HCT116 (cell line): ENCODE results near the gene NR5A2. TPM values are rescaled to one million over a fixed set of nuclear protein-coding genes. Genes with fewer than 3 reads are reported as not detected.

ENCODE experiments used
- ATAC-seq: fragments of 200-7000 bp; cut with Tn5 transposase; 2 replicates; pipeline ENCODE4 v1.9.1; 2020; ENCODE audit warnings: mild to moderate bottlenecking, moderate library complexity
- BruUV-seq: library from RNA; stranded (reverse); fragments of 400-500 nt; replicated peaks from 2 replicates; lab custom pipeline; 2021; lab: Mats Ljungman, UMichigan
- CTCF ChIA-PET: fragments of 300-600 bp; sonication (Branson Sonifier 250); formaldehyde crosslinking; loops from one replicate; lab custom pipeline; 2021; ENCODE audit warnings: antibody characterized with exemption; lab: Charles Lee
- POLR2A ChIA-PET: fragments of 300-600, 350-600 bp; sonication (Branson Sonifier 250); formaldehyde crosslinking; loops from one replicate; lab custom pipeline; 2021; ENCODE audit warnings: antibody characterized with exemption; lab: Charles Lee
- RAD21 ChIA-PET, 2 experiments: fragments of 300-600 bp; sonication (Branson Sonifier 250); formaldehyde crosslinking; loops; one replicate each; lab custom pipeline; 2023; ENCODE audit warnings: low total read pairs in 2 of 2; ENCODE audit not compliant: uncharacterized antibody in 2 of 2, unreplicated experiment in 2 of 2, low non-redundant PET in 1 of 2; lab: Charles Lee
- DNase-seq: peaks from one replicate; pipeline ENCODE4 v3.0.0-alpha.2; 2010; ENCODE audit warnings: low read depth, low spot score
- H2AFZ ChIP-seq: fragments of 200-600 bp; shearing (Covaris generic), sonication (generic); 2 replicates; pipeline ENCODE4 v1.6.1; 2017; ENCODE audit warnings: low read depth, mixed run types, mixed read lengths, antibody characterized with exemption, low read length; ENCODE audit not compliant: poor library complexity, severe bottlenecking
- H3K27ac ChIP-seq: 2 replicates; pipeline ENCODE4 v1.5.1; 2012; ENCODE audit warnings: low read depth, low read length
- H3K27me3 ChIP-seq: fragments of 200-600 bp; sonication (generic); 2 replicates; pipeline ENCODE4 v1.6.1; 2016; ENCODE audit warnings: mixed run types, low read length, mixed read lengths; ENCODE audit not compliant: insufficient read depth
- H3K36me3 ChIP-seq, 2 experiments: fragments of 200-500 bp in 1 of 2; fragments of 200-600 bp in 1 of 2; sonication (Bioruptor generic) in 1 of 2; sonication (generic) in 1 of 2; 2 replicates each; pipeline versions ENCODE4 v1.5.1 to v1.6.1; 2014 to 2016; ENCODE audit warnings: low read length in 2 of 2, inconsistent platforms in 1 of 2, mixed read lengths in 1 of 2, mixed run types in 1 of 2; ENCODE audit not compliant: insufficient read depth in 2 of 2, control insufficient read depth in 1 of 2
- H3K4me1 ChIP-seq, 2 experiments: fragments of 200-600 bp in 1 of 2; sonication (generic) in 1 of 2; 2 replicates each; pipeline versions ENCODE4 v1.5.1 to v1.6.1; 2012 to 2017; ENCODE audit warnings: low read length in 2 of 2, inconsistent platforms in 1 of 2, mild to moderate bottlenecking in 1 of 2, mixed read lengths in 1 of 2, mixed run types in 1 of 2, moderate library complexity in 1 of 2; ENCODE audit not compliant: insufficient read depth in 2 of 2, control insufficient read depth in 1 of 2
- H3K4me2 ChIP-seq: fragments of 200-600 bp; sonication (generic); 2 replicates; pipeline ENCODE4 v1.6.1; 2017; ENCODE audit warnings: mixed run types, low read length, mixed read lengths
- H3K4me3 ChIP-seq, 2 experiments: fragments of 200-600 bp in 1 of 2; sonication (generic) in 1 of 2; replicated peaks in 1 of 2; 2 replicates each; pipeline ENCODE4 v1.5.1; 2011 to 2016; ENCODE audit warnings: low read length in 2 of 2, control low read depth in 1 of 2, low read depth in 1 of 2, mild to moderate bottlenecking in 1 of 2, mixed read lengths in 1 of 2, mixed run types in 1 of 2
- H3K79me2 ChIP-seq: fragments of 200-600 bp; sonication (generic); 2 replicates; pipeline ENCODE4 v1.6.1; 2017; ENCODE audit warnings: mild to moderate bottlenecking, mixed run types, low read length, moderate library complexity, mixed read lengths; ENCODE audit not compliant: insufficient read depth
- H3K9ac ChIP-seq: fragments of 200-600 bp; sonication (generic); 2 replicates; pipeline ENCODE4 v1.6.1; 2016; ENCODE audit warnings: low read length, mixed read lengths
- H3K9me2 ChIP-seq: fragments of 200-600 bp; sonication (generic), shearing (Covaris generic); 2 replicates; pipeline ENCODE4 v1.6.1; 2017; ENCODE audit warnings: mixed run types, mild to moderate bottlenecking, moderate library complexity; ENCODE audit not compliant: insufficient read depth
- H3K9me3 ChIP-seq, 2 experiments: fragments of 200-500 bp in 1 of 2; fragments of 200-600 bp in 1 of 2; sonication (Bioruptor generic) in 1 of 2; sonication (generic) in 1 of 2; 2 replicates each; pipeline ENCODE4 v1.6.1; 2014 to 2017; ENCODE audit warnings: low read length in 2 of 2, mixed read lengths in 2 of 2, inconsistent platforms in 1 of 2, low read depth in 1 of 2, mild to moderate bottlenecking in 1 of 2, mixed run types in 1 of 2, moderate library complexity in 1 of 2; ENCODE audit not compliant: control insufficient read depth in 1 of 2, insufficient read depth in 1 of 2
- H4K20me1 ChIP-seq: fragments of 200-600 bp; sonication (generic), shearing (Covaris generic); 2 replicates; pipeline ENCODE4 v1.6.1; 2017; ENCODE audit warnings: mixed run types, mild to moderate bottlenecking, moderate library complexity; ENCODE audit not compliant: insufficient read depth
- CBX3 ChIP-seq: IDR thresholded peaks from 2 replicates; pipeline ENCODE4 v1.6.1; 2012; ENCODE audit warnings: low read depth
- CEBPB ChIP-seq: IDR thresholded peaks from 2 replicates; pipeline ENCODE4 v1.6.1; 2012; ENCODE audit warnings: low read depth
- EGR1 ChIP-seq: IDR thresholded peaks from 2 replicates; pipeline ENCODE4 v1.6.1; 2012; ENCODE audit warnings: low read depth
- EZH2 ChIP-seq: fragments of 200-600 bp; sonication (generic); IDR thresholded peaks from 2 replicates; pipeline ENCODE4 v1.6.1; 2017; ENCODE audit warnings: antibody characterized with exemption, mixed run types
- SIN3A ChIP-seq: IDR thresholded peaks from 2 replicates; pipeline ENCODE4 v1.6.1; 2012; ENCODE audit warnings: low read depth
- SP1 ChIP-seq: IDR thresholded peaks from 2 replicates; pipeline ENCODE4 v1.6.1; 2012; ENCODE audit warnings: low read depth
- TCF7L2 ChIP-seq: IDR thresholded peaks from 2 replicates; pipeline ENCODE4 v1.7.0; 2011; ENCODE audit warnings: borderline replicate concordance, inconsistent platforms; ENCODE audit not compliant: insufficient read depth, insufficient read length; ENCODE audit errors: extremely low read depth
- YY1 ChIP-seq: IDR thresholded peaks from 2 replicates; pipeline ENCODE4 v1.6.1; 2011; ENCODE audit warnings: low read length, low read depth, moderate library complexity, mild to moderate bottlenecking; ENCODE audit not compliant: insufficient replicate concordance; ENCODE audit errors: extremely low read depth
- ZFX ChIP-seq: fragments of 450-650 bp; IDR thresholded peaks from 2 replicates; pipeline ENCODE4 v1.6.1; 2017
- intact Hi-C: fragments of 100-400 bp; cut with micrococcal nuclease; formaldehyde crosslinking; loops from 2 replicates; pipeline ENCODE4 v1.10.0; 2022
- total RNA-seq: library from RNA; stranded (reverse); gene quantifications from one replicate; pipeline ENCODE4 v1.2.1, GENCODE V29; 2021; ENCODE audit not compliant: unreplicated experiment
- TF ChIP-seq, protein P1 (sequence below): IDR thresholded peaks from 2 replicates; pipeline ENCODE4 v1.6.1; 2012
- TF ChIP-seq, protein P2 (sequence below): IDR thresholded peaks from 2 replicates; pipeline ENCODE4 v1.6.1; 2012; ENCODE audit warnings: low read depth

The NR5A2 gene
- total RNA-seq, 1 experiment from 2014 or later, result 0.91 TPM

DNA sequence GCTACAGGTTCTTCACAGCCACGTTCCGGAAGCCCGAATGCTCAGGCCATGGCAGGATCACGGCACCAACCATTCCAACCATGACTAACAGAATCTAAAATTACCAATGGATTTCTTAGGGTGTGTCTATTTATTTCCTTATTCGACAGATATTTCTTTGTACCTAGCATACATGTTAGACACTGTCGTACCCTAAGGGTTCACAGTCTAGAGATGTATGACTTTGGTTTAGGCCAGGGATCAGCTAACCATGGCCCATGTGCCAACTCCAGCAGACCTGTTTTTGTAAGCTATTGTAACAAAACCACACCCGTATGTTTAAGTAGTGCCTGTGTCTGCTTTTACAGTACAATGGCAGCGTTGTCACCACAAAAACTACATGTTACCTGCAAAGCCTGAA lies 167.0 kb downstream of the NR5A2 start:
- intact Hi-C loops, result no loop called here
- H3K36me3 ChIP-seq, result no peaks in the 10 kb centered on the region
- H4K20me1 ChIP-seq, result no peaks in the 10 kb centered on the region
- no peak for TF ChIP-seq EZH2
- no peak for TF ChIP-seq ZFX
- TF ChIP-seq TCF7L2, result no peak
- no peak for TF ChIP-seq SIN3A
- TF ChIP-seq, protein P1, sequence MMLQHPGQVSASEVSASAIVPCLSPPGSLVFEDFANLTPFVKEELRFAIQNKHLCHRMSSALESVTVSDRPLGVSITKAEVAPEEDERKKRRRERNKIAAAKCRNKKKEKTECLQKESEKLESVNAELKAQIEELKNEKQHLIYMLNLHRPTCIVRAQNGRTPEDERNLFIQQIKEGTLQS, result no peak
- no peak for TF ChIP-seq YY1
- TF ChIP-seq CEBPB, result no peak
- no peak for TF ChIP-seq SP1
- TF ChIP-seq, protein P2, sequence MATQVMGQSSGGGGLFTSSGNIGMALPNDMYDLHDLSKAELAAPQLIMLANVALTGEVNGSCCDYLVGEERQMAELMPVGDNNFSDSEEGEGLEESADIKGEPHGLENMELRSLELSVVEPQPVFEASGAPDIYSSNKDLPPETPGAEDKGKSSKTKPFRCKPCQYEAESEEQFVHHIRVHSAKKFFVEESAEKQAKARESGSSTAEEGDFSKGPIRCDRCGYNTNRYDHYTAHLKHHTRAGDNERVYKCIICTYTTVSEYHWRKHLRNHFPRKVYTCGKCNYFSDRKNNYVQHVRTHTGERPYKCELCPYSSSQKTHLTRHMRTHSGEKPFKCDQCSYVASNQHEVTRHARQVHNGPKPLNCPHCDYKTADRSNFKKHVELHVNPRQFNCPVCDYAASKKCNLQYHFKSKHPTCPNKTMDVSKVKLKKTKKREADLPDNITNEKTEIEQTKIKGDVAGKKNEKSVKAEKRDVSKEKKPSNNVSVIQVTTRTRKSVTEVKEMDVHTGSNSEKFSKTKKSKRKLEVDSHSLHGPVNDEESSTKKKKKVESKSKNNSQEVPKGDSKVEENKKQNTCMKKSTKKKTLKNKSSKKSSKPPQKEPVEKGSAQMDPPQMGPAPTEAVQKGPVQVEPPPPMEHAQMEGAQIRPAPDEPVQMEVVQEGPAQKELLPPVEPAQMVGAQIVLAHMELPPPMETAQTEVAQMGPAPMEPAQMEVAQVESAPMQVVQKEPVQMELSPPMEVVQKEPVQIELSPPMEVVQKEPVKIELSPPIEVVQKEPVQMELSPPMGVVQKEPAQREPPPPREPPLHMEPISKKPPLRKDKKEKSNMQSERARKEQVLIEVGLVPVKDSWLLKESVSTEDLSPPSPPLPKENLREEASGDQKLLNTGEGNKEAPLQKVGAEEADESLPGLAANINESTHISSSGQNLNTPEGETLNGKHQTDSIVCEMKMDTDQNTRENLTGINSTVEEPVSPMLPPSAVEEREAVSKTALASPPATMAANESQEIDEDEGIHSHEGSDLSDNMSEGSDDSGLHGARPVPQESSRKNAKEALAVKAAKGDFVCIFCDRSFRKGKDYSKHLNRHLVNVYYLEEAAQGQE, result no peak
- no peak for TF ChIP-seq CBX3
- TF ChIP-seq EGR1, result no peak
- H3K79me2 ChIP-seq, result no peaks in the 10 kb centered on the region
- RAD21 ChIA-PET, result no interaction called here
- DNase-seq (no peak), ATAC-seq (no peak)
- no peaks in the 10 kb centered on the region for H3K9me2 ChIP-seq
- H2AFZ ChIP-seq, result no peak overlapping the region
- H3K4me1 ChIP-seq, result no peaks in the 10 kb centered on the region
- no peak overlapping the region for H3K4me3 ChIP-seq
- BruUV-seq, result no TSS peak
- H3K9me3 ChIP-seq, result no peaks in the 10 kb centered on the region
- H3K27me3 ChIP-seq, result no peaks in the 10 kb centered on the region
- POLR2A ChIA-PET, result no interaction called here
- CTCF ChIA-PET, result no interaction called here
- H3K4me2 ChIP-seq, result no peak overlapping the region
- no peak overlapping the region for H3K9ac ChIP-seq
- H3K27ac ChIP-seq, result no peak overlapping the region
